Breast epithelium (tissue), 3 donors: ENCODE results near the gene DUSP9.

Experiments used
- POLR2A ChIP-seq: fragments of 450-650 bp; IDR thresholded peaks from one replicate; pipeline ENCODE4 v1.6.1; 2016; ENCODE audit warnings: antibody characterized with exemption, mild to moderate bottlenecking, moderate library complexity
- POLR2AphosphoS5 ChIP-seq, 3 donors: sonication (generic); formaldehyde crosslinking; IDR thresholded peaks; one replicate each; pipeline ENCODE4 v1.6.1; 2017; ENCODE audit warnings: antibody characterized with exemption in 3 of 3
- TF ChIP-seq, protein P1 (sequence below), 3 donors: fragments of 450-650 bp; IDR thresholded peaks; one replicate each; pipeline ENCODE4 v1.5.1; 2016 to 2017; ENCODE audit warnings: antibody characterized with exemption in 3 of 3, mild to moderate bottlenecking in 3 of 3, moderate library complexity in 3 of 3

DNA sequence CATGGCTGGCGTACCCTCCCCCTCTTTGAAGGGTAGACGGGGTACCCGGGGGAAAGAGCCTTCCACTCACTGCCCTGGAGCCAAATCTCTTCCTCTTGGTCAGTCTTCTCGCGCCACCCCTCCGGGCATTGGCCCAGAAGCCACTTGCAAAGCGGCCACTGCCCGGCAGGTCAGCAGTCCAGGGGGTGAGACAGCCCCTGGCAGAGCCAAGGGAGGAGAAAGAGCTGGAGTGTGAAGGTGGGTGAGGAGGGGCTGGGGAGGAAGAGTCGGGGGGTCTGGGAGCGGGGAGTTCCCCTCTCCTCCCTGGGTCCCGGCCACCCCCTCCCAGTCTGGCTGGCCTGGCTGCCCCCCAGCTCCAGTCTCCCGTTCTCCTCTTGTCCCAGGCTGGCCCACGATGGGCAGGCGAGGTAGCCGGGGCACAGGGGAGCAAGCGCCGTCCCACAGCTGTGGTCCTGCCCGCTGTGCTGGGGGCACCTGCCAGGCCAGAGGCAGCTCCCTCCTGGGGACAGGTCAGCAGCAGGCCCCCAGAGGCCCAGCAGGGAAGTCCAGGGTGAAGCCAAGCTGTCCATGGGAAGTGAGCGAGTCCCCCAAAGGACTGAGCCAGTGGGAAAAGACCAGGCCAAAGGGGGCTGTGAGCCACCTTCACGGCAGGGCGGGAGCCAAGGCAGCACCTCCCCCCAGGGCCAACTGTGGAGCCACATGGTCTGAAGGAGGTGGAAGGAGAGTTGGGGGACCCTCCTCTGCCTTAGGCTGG, 21.6 kb upstream of the DUSP9 start:
- TF ChIP-seq, protein P1, sequence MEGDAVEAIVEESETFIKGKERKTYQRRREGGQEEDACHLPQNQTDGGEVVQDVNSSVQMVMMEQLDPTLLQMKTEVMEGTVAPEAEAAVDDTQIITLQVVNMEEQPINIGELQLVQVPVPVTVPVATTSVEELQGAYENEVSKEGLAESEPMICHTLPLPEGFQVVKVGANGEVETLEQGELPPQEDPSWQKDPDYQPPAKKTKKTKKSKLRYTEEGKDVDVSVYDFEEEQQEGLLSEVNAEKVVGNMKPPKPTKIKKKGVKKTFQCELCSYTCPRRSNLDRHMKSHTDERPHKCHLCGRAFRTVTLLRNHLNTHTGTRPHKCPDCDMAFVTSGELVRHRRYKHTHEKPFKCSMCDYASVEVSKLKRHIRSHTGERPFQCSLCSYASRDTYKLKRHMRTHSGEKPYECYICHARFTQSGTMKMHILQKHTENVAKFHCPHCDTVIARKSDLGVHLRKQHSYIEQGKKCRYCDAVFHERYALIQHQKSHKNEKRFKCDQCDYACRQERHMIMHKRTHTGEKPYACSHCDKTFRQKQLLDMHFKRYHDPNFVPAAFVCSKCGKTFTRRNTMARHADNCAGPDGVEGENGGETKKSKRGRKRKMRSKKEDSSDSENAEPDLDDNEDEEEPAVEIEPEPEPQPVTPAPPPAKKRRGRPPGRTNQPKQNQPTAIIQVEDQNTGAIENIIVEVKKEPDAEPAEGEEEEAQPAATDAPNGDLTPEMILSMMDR (IDR thresholded peaks at IDR 0.05): no peak
- TF ChIP-seq POLR2AphosphoS5 (IDR thresholded peaks at IDR 0.05) (no peak), POLR2A (no peak)
